H1 (cell line): Measurements from ENCODE around the gene MPLKIP. TPM values are rescaled to one million over a fixed set of nuclear protein-coding genes. Genes with fewer than 3 reads are reported as not detected.

Experiments used
- CTCF ChIA-PET: fragments of 300-600 bp; sonication (Branson Sonifier 250); formaldehyde crosslinking; loops from one replicate; lab custom pipeline; 2021; ENCODE audit not compliant: partially characterized antibody; lab: Charles Lee
- POLR2A ChIA-PET: fragments of 300-600 bp; sonication (Branson Sonifier 250); formaldehyde crosslinking; loops from one replicate; lab custom pipeline; 2021; ENCODE audit warnings: inconsistent platforms; ENCODE audit not compliant: partially characterized antibody; lab: Charles Lee
- DNase-seq, 2 experiments: peaks; one replicate each; pipeline versions ENCODE4 v3.0.0 to v3.0.0-alpha.2; 2010 to 2022; ENCODE audit warnings: low spot score in 2 of 2, low read depth in 1 of 2, mixed read lengths in 1 of 2
- FAIRE-seq: peaks from 2 replicates; lab custom pipeline; 2011; peaks lifted over from hg19 to GRCh38; lab: Jason Lieb, UNC
- H2AFZ ChIP-seq: 2 replicates; pipeline ENCODE4 v1.8.1; 2012; ENCODE audit warnings: low read length, inconsistent platforms
- H2AK5ac ChIP-seq: 2 replicates; pipeline ENCODE4 v1.6.1; 2013; ENCODE audit warnings: low read depth, low read length
- H2BK120ac ChIP-seq: replicated peaks from 2 replicates; pipeline ENCODE3; 2013; ENCODE audit warnings: low read depth, low read length, inconsistent platforms
- H2BK12ac ChIP-seq: 2 replicates; pipeline ENCODE4 v1.6.1; 2013; ENCODE audit warnings: low read depth, low read length
- H2BK15ac ChIP-seq: 2 replicates; pipeline ENCODE4 v1.6.1; 2013; ENCODE audit warnings: low read length
- H2BK20ac ChIP-seq: 2 replicates; pipeline ENCODE4 v1.6.1; 2013; ENCODE audit warnings: low read length
- H2BK5ac ChIP-seq: 2 replicates; pipeline ENCODE4 v1.6.1; 2013; ENCODE audit warnings: low read depth, low read length
- H3K14ac ChIP-seq: 2 replicates; pipeline ENCODE4 v1.6.1; 2013; ENCODE audit warnings: inconsistent platforms; ENCODE audit not compliant: insufficient read length
- H3K18ac ChIP-seq: 2 replicates; pipeline ENCODE4 v1.6.1; 2013; ENCODE audit warnings: low read length; ENCODE audit errors: extremely low read depth
- H3K23ac ChIP-seq: 2 replicates; pipeline ENCODE4 v1.6.1; 2013; ENCODE audit warnings: inconsistent platforms; ENCODE audit not compliant: insufficient read length
- H3K23me2 ChIP-seq: 2 replicates; pipeline ENCODE4 v1.6.1; 2013; ENCODE audit warnings: low read depth, low read length
- H3K27ac ChIP-seq: 2 replicates; pipeline ENCODE4 v1.6.1; 2011; ENCODE audit warnings: low read depth, low read length, inconsistent platforms
- H3K27me3 ChIP-seq, 4 experiments: replicated peaks in 1 of 4; 1 replicate in 1 of 4; 2 replicates in 3 of 4; pipeline versions ENCODE4 v1.6.1 to v1.8.1; 2011 to 2013; ENCODE audit warnings: low read length in 3 of 4, mild to moderate bottlenecking in 3 of 4, inconsistent platforms in 2 of 4, mixed read lengths in 2 of 4, moderate library complexity in 1 of 4; ENCODE audit not compliant: control insufficient read depth in 3 of 4, insufficient read depth in 3 of 4; ENCODE audit errors: extremely low read depth in 1 of 4
- H3K36me3 ChIP-seq, 4 experiments: 2 replicates each; pipeline versions ENCODE4 v1.6.1 to v1.8.1; 2011 to 2013; ENCODE audit warnings: mild to moderate bottlenecking in 4 of 4, low read length in 3 of 4, moderate library complexity in 2 of 4, control low read depth in 1 of 4, inconsistent platforms in 1 of 4; ENCODE audit not compliant: insufficient read depth in 4 of 4, control insufficient read depth in 2 of 4
- H3K4ac ChIP-seq: replicated peaks from 2 replicates; pipeline ENCODE3; 2013; ENCODE audit warnings: low read length, low read depth, mixed read lengths, inconsistent platforms; ENCODE audit not compliant: insufficient read length
- H3K4me1 ChIP-seq, 4 experiments: replicated peaks in 1 of 4; 1 replicate in 1 of 4; 2 replicates in 3 of 4; pipeline versions ENCODE4 v1.6.1 to v1.8.1; 2011 to 2013; ENCODE audit warnings: low read length in 3 of 4, inconsistent platforms in 2 of 4, mixed read lengths in 1 of 4; ENCODE audit not compliant: insufficient read depth in 4 of 4, control insufficient read depth in 3 of 4
- H3K4me2 ChIP-seq, 2 experiments: 2 replicates each; pipeline versions ENCODE4 v1.6.1 to v1.8.1; 2011 to 2013; ENCODE audit warnings: low read depth in 2 of 2, low read length in 2 of 2, control low read depth in 1 of 2, inconsistent platforms in 1 of 2, mild to moderate bottlenecking in 1 of 2; ENCODE audit not compliant: insufficient read depth in 1 of 2
- H3K4me3 ChIP-seq, 4 experiments: fragments of 200-600, 300-600 bp in 1 of 4; sonication (generic), shearing (Covaris generic), sonication (Bioruptor Twin) in 1 of 4; 2 replicates each; pipeline versions ENCODE4 v1.5.1 to v1.8.1; 2011 to 2016; ENCODE audit warnings: low read length in 4 of 4, low read depth in 3 of 4, control low read depth in 2 of 4, inconsistent platforms in 2 of 4, mild to moderate bottlenecking in 2 of 4, mixed read lengths in 1 of 4, moderate library complexity in 1 of 4; ENCODE audit not compliant: insufficient read depth in 2 of 4; ENCODE audit errors: extremely low read depth in 1 of 4
- H3K56ac ChIP-seq: replicated peaks from 2 replicates; pipeline ENCODE3; 2013; ENCODE audit warnings: low read depth, mild to moderate bottlenecking, mixed read lengths, low read length, inconsistent platforms; ENCODE audit not compliant: insufficient read length
- H3K79me1 ChIP-seq: 2 replicates; pipeline ENCODE4 v1.6.1; 2013; ENCODE audit warnings: low read depth, low read length, control low read depth
- H3K79me2 ChIP-seq, 2 experiments: 2 replicates each; pipeline versions ENCODE4 v1.6.1 to v1.8.1; 2012 to 2013; ENCODE audit warnings: low read length in 2 of 2, mild to moderate bottlenecking in 2 of 2, inconsistent platforms in 1 of 2; ENCODE audit not compliant: insufficient read depth in 2 of 2, control insufficient read depth in 1 of 2
- H3K9ac ChIP-seq, 4 experiments: replicated peaks in 1 of 4; 1 replicate in 1 of 4; 2 replicates in 3 of 4; pipeline versions ENCODE4 v1.6.1 to v1.8.1; 2011 to 2013; ENCODE audit warnings: low read depth in 3 of 4, low read length in 3 of 4, control low read depth in 2 of 4, mild to moderate bottlenecking in 2 of 4, moderate library complexity in 2 of 4, inconsistent platforms in 1 of 4; ENCODE audit errors: extremely low read depth in 1 of 4
- H3K9me3 ChIP-seq, 2 experiments: 2 replicates each; pipeline versions ENCODE4 v1.6.1 to v1.8.1; 2012 to 2013; ENCODE audit warnings: mild to moderate bottlenecking in 2 of 2, moderate library complexity in 2 of 2, control low read depth in 1 of 2, inconsistent platforms in 1 of 2, low read depth in 1 of 2, low read length in 1 of 2, mixed read lengths in 1 of 2; ENCODE audit not compliant: insufficient read depth in 2 of 2
- H4K20me1 ChIP-seq, 2 experiments: replicated peaks in 1 of 2; 2 replicates each; pipeline versions ENCODE3 to v1.8.1; 2011 to 2013; ENCODE audit warnings: inconsistent platforms in 2 of 2, low read length in 2 of 2, mild to moderate bottlenecking in 1 of 2; ENCODE audit not compliant: insufficient read depth in 2 of 2, control insufficient read depth in 1 of 2
- H4K5ac ChIP-seq: 2 replicates; pipeline ENCODE4 v1.6.1; 2013; ENCODE audit warnings: low read length, low read depth, mixed read lengths, inconsistent platforms; ENCODE audit not compliant: insufficient read length
- H4K8ac ChIP-seq: 2 replicates; pipeline ENCODE4 v1.8.0; 2013; ENCODE audit warnings: mild to moderate bottlenecking, moderate library complexity, low read length, inconsistent platforms; ENCODE audit not compliant: insufficient read depth; ENCODE audit errors: extremely low read depth
- H4K91ac ChIP-seq: replicated peaks from 2 replicates; pipeline ENCODE3; 2013; ENCODE audit warnings: low read length, mixed read lengths, inconsistent platforms; ENCODE audit not compliant: insufficient read length
- JUND ChIP-seq: IDR thresholded peaks from 2 replicates; pipeline ENCODE4 v1.6.1; 2011; ENCODE audit warnings: mild to moderate bottlenecking, improper control_type of control experiment, low read length
- POU5F1 ChIP-seq: IDR thresholded peaks from 2 replicates; pipeline ENCODE4 v1.6.1; 2011; ENCODE audit warnings: low read depth, mild to moderate bottlenecking, low read length, moderate library complexity
- RAD21 ChIP-seq, 2 experiments: IDR thresholded peaks in 1 of 2; conservative IDR thresholded peaks in 1 of 2; 2 replicates each; pipeline ENCODE4 v1.6.1; 2011; ENCODE audit warnings: low read depth in 2 of 2, low read length in 2 of 2, improper control_type of control experiment in 1 of 2, inconsistent platforms in 1 of 2, mild to moderate bottlenecking in 1 of 2, moderate library complexity in 1 of 2
- RXRA ChIP-seq: IDR thresholded peaks from 2 replicates; pipeline ENCODE4 v1.6.1; 2011; ENCODE audit warnings: low read depth, mild to moderate bottlenecking, low read length, moderate library complexity; ENCODE audit not compliant: insufficient read depth
- WGBS, 2 experiments: shearing (Covaris generic) in 1 of 2; methylation state at CpG; one replicate each; pipeline versions ENCODE4 v1.1.6 to v1.1.7; 2013 to 2015; ENCODE audit warnings: low lambda C conversion rate in 2 of 2, mixed read lengths in 2 of 2, inconsistent platforms in 1 of 2, low coverage in 1 of 2, missing lambda C conversion rate in 1 of 2; ENCODE audit not compliant: insufficient replicate concordance in 2 of 2, insufficient coverage in 1 of 2, insufficient read length in 1 of 2; ENCODE audit errors: extremely low coverage in 1 of 2, missing lambda C conversion rate in 1 of 2; 5-methylcytosine and 5-hydroxymethylcytosine counted together
- polyA plus RNA-seq, 7 experiments: library from polyadenylated mRNA; depleted of rRNA in 3 of 7; stranded (reverse) in 5 of 7; unstranded in 2 of 7; fragments of >200 nt in 5 of 7; fragments of 200-250 nt in 2 of 7; gene quantifications; 1 replicate in 5 of 7; 2 replicates in 1 of 7; 4 replicates in 1 of 7; pipeline versions ENCODE4 v1.2.1 to v1.2.3, GENCODE V29; 2011 to 2013; ENCODE audit warnings: missing spikeins in 2 of 7, mixed read lengths in 2 of 7
- total RNA-seq: library from RNA; stranded (reverse); fragmentation: NEBNext Ultra II Directional; extraction: Animal tissue kit (Norgen Biotek cat#: 25700); gene quantifications from 2 replicates; pipeline ENCODE4 v1.2.1, GENCODE V29; 2021
- TF ChIP-seq, protein P1 (sequence below): IDR thresholded peaks from 2 replicates; pipeline ENCODE4 v1.6.1; 2012; ENCODE audit warnings: inconsistent platforms

Gene MPLKIP
- total and polyA plus RNA-seq, 2 of the 8 experiments (the other 6 are each of a cell fraction or from before 2014, with no cell fraction given): 57.2 to 73.4 TPM

DNA sequence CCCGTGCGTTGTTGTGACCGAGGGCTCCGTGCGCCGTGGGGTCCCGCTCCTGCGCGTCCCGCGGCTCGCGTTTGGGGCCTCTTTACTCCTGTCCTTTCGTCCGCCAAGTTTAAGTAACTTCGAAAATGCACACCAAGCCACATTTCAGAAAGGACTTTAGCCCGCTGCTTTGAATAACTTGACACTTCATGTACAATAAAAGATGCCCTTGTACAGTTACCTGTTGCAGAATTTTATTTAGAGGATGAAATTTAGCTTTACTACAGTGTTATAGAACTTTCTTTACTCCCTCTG, 842 bp upstream of the MPLKIP start:
- DNase-seq: no peak
- ChIA-PET POLR2A (interaction anchor here (0.8 to 2.1 kb wide), 6 partner anchors 8 to 569 kb away, joined by 3 to 9 read pairs (median 4); partner anchors contain the start of genes CDK13 and YAE1), CTCF (interaction anchor here (0.6 to 2.3 kb wide), 12 partner anchors 8 to 338 kb away, joined by 3 to 9 read pairs (median 3); no protein-coding TSS in a partner anchor)
- Histone ChIP-seq H4K20me1 (no peaks in the 10 kb centered on the region), H2AFZ (peak overlapping the region; percentile 8; the same call in 1 of the 2 replicates), H3K27me3 (peaks cover 0 to 15% (median 8%) of the 10 kb centered on the region in 4 experiments; a peak in 4 of 7 replicates), H4K5ac (no peak overlapping the region), H3K4ac (no peak overlapping the region), H3K18ac (peak overlapping the region; percentile 75; the same call in 1 of the 2 replicates), H3K79me1 (no peaks in the 10 kb centered on the region), H2BK20ac (no peak overlapping the region), H2BK15ac (no peak overlapping the region), H2BK5ac (no peak overlapping the region), H4K91ac (no peak overlapping the region), H3K9ac (peak overlapping the region in 2 of 4 experiments; percentile 20 to 23; a peak in 2 of 7 replicates), H4K8ac (peak overlapping the region; percentile 68; the same call in 1 of the 2 replicates), H3K23ac (no peak overlapping the region), H3K9me3 (no peaks in the 10 kb centered on the region), H3K27ac (no peak overlapping the region), H3K4me1 (peaks cover 0 to 4% (median 0%) of the 10 kb centered on the region in 4 experiments; a peak in 1 of 7 replicates), H3K23me2 (no peaks in the 10 kb centered on the region; the same call in 1 of the 2 replicates), H3K4me2 (peak overlapping the region; percentile 31 to 78), H2AK5ac (no peak overlapping the region), H2BK120ac (no peak overlapping the region), H3K14ac (no peak overlapping the region), H3K79me2 (peaks cover 0 to 37% of the 10 kb centered on the region in 2 experiments; a peak in 3 of 4 replicates), H3K4me3 (peak overlapping the region; percentile 86 to 97 (median 94)), H3K36me3 (no peaks in the 10 kb centered on the region), H2BK12ac (no peak overlapping the region), H3K56ac (no peak overlapping the region)
- FAIRE-seq: no peak
- no peak for TF ChIP-seq POU5F1
- no peak for TF ChIP-seq RXRA
- peak in 1 of 2 experiments; percentile 13; a peak in 1 of 4 replicates for TF ChIP-seq RAD21 (IDR thresholded peaks at IDR 0.05 in 1 of 2, conservative IDR thresholded peaks at IDR 0.05 in 1 of 2; ENCODE audit: low read depth in 2 of 2, low read length in 2 of 2)
- TF ChIP-seq, protein P1, sequence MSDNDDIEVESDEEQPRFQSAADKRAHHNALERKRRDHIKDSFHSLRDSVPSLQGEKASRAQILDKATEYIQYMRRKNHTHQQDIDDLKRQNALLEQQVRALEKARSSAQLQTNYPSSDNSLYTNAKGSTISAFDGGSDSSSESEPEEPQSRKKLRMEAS: no peak
- no peak for TF ChIP-seq JUND
- WGBS, 2 experiments: 12% methylated on average over 17 of the region's 17 CpGs; no CpG with 5 or more reads in 1 of the 2 experiments
